Breast epithelium (tissue), 3 donors: ENCODE results near the gene AFF3.

Experiments
- POLR2A ChIP-seq: fragments of 450-650 bp; IDR thresholded peaks from one replicate; pipeline ENCODE4 v1.6.1; 2016; ENCODE audit warnings: antibody characterized with exemption, mild to moderate bottlenecking, moderate library complexity
- POLR2AphosphoS5 ChIP-seq, 3 donors: sonication (generic); formaldehyde crosslinking; IDR thresholded peaks; one replicate each; pipeline ENCODE4 v1.6.1; 2017; ENCODE audit warnings: antibody characterized with exemption in 3 of 3
- TF ChIP-seq, protein P1 (sequence below), 3 donors: fragments of 450-650 bp; IDR thresholded peaks; one replicate each; pipeline ENCODE4 v1.5.1; 2016 to 2017; ENCODE audit warnings: antibody characterized with exemption in 3 of 3, mild to moderate bottlenecking in 3 of 3, moderate library complexity in 3 of 3

DNA sequence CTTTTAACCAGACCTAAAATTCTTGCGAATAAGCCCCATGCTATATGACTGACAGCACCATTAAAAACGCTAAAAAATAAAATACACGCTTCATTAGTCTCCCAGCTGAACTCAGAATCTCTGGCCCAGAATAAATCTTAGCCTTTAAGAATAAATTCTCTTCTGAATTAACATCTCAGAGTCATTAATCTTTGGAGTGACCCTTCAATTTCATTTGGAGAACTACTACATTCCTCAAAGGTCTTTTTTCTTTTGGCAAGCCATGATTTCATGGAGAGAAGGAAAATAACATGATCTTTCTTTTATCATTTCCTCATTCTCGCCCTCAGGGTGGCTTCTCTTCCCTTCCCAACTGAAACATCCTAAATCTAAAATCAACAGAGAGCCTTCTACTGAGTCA, 259.0 kb downstream of the AFF3 start:
- TF ChIP-seq POLR2A (no peak), POLR2AphosphoS5 (IDR thresholded peaks at IDR 0.05) (no peak)
- TF ChIP-seq, protein P1, sequence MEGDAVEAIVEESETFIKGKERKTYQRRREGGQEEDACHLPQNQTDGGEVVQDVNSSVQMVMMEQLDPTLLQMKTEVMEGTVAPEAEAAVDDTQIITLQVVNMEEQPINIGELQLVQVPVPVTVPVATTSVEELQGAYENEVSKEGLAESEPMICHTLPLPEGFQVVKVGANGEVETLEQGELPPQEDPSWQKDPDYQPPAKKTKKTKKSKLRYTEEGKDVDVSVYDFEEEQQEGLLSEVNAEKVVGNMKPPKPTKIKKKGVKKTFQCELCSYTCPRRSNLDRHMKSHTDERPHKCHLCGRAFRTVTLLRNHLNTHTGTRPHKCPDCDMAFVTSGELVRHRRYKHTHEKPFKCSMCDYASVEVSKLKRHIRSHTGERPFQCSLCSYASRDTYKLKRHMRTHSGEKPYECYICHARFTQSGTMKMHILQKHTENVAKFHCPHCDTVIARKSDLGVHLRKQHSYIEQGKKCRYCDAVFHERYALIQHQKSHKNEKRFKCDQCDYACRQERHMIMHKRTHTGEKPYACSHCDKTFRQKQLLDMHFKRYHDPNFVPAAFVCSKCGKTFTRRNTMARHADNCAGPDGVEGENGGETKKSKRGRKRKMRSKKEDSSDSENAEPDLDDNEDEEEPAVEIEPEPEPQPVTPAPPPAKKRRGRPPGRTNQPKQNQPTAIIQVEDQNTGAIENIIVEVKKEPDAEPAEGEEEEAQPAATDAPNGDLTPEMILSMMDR (IDR thresholded peaks at IDR 0.05) = no peak
